Activated naive CD4-positive, alpha-beta T cell treated with Interleukin-2 at 50 U/mL for 16 hours (primary cell): ENCODE measurements around the gene KDM5A.
"Not testable (repeated sequence)": the region's sequence is repeated elsewhere in the genome, so short reads cannot be mapped to it uniquely, and the experiment has no call there.

Experiments
- DNase-seq: peaks from one replicate; pipeline ENCODE4 v3.0.0-alpha.2; 2020

The KDM5A gene

DNA sequence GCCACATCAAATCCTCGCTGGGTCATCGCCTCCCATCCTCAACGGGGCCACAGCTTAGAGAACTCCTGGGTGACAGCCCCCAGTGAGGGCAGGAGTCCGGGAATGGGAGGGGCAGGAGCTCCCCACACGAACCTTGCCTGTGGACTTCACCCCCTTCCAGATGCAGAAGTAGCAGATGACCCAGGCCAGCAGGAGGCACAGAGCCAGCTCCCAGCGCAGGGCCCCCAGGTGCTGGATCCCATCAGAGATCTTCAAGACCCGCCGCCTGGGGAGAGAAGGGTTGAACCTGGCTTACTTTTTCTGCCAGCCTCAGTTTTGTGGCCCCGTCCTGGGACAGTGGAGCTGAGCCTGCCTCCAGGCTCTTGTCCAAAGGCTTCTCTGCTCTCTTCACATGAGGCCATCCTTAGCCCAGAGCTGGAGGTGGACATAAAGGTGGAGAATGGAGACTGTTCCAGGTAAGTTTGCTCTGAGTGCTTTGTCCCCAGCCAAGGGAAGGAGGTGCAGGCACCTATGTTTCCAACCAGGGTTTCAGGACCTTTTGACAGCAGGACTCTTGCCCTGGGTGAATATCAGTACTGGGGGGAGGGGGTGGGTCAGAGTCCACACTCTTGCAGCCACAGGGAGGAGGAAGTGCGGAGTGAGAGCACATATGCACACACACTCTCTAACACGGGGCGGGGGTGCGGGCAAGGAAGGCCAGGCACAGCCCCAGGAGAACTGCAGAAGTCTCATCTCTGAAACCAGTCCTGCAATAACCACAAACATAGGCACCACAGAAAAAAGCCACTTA, 151.9 kb downstream of the KDM5A start:
- no peak for DNase-seq

GRCh38 chr12:236445-236844, 152.7 kb downstream of the KDM5A start:
- DNase-seq, result no peak

DNA sequence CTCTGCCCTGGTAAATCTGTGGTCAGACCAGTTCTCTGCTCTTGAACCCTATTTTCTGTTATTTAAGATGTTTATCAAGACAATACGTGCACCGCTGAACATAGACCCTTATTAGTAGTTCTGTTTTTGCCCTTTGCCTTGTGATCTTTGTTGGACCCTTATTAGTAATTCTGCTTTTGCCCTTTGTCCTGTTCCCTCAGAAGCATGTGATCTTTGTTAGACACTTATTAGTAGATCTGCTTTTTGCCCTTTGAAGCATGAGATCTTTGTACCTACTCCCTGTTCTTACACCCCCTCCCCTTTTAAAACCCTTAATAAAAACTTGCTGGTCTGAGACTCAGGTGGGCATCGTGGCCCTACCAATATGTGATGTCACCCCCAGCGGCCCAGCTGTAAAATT, 153.2 kb downstream of the KDM5A start:
- not testable (repeated sequence) for DNase-seq

DNA sequence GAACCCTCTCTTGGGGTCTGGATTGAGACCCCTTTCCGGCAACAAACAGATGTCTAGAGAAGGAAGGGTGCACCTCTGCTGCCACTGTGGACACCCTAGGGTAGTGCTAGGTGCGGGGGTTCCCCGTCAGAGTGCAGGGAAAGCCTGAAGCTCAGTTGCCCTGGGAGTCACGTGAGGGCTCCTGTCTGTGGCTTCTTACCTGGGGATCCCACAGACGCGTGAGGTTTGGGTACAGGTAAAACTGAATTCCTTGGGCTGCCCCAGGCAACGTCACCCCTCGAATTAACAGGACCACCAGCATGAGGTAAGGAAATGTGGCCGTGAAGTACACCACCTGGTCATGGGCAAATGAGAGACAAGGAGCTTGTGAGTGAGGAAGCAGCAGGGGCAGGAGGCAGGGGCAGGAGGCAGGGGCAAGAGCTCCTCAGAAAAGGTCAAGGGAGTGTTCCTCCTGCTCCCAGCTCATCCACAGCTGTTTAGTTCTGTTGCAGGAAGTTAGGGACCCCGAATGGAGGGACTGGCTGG, 154.2 kb downstream of the KDM5A start:
- no peak for DNase-seq

GRCh38 chr12:234019-234418, 155.1 kb downstream of the KDM5A start:
- DNase-seq, result no peak

- no peak for DNase-seq
These were observed 155.5 kb downstream of the KDM5A start for GRCh38 chr12:233615-233968.

- DNase-seq, result no peak
These were observed 156.1 kb downstream of the KDM5A start for GRCh38 chr12:232731-233614.

DNA sequence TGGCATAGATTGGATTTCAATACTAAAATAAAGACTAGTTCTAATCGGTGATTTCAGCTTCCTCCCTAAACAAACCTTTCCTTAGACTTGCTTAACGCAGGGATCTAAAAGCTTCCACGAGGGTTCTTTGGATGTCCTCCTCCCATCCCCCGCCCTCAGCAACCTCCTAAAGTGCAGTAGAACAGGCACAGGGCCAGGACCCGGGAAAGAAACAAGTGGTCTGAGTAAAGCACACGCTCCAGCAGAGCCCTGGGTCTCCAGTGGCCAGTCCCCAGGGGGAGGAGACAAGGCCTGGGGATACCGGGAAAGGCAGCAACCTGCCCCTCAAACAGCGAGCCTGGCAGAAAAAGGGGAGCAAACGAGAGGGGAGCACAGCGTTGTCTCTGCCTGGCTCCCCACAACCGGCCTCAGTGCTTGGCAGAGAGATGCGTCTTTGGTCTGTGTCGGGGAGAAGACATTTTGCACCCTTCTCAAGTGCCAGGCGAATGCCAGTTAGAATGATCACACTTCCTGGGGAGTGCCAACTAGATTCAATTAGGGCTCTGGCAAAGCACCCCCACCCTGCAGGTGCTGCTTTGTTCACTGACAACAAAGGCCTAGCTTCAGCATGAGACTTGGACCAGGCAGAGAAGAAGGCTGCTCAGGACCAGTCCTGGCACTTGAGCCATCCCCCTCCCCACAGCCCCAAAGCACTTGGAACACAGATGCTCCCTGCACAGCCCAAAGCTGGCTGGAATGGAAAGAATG, 158.0 kb downstream of the KDM5A start:
- DNase-seq, result no peak
